Stimulated activated CD4-positive, alpha-beta T cell treated with anti-CD3 and anti-CD28 coated beads, Interleukin-1b, Interleukin-23, amount 100 ng/mL, for 48 hours (primary cell): ENCODE results near the gene TACC3.

Experiments used
- DNase-seq: peaks from one replicate; pipeline ENCODE4 v3.0.0-alpha.2; 2020

Gene TACC3

GRCh38 chr4:1725521-1725920, 4.2 kb downstream of the TACC3 start:
- no peak for DNase-seq

- peak; percentile 85 for DNase-seq
These were observed 5.0 kb downstream of the TACC3 start for GRCh38 chr4:1726146-1726934.

GRCh38 chr4:1727117-1728031, 6.1 kb downstream of the TACC3 start:
- DNase-seq, result no peak

DNA sequence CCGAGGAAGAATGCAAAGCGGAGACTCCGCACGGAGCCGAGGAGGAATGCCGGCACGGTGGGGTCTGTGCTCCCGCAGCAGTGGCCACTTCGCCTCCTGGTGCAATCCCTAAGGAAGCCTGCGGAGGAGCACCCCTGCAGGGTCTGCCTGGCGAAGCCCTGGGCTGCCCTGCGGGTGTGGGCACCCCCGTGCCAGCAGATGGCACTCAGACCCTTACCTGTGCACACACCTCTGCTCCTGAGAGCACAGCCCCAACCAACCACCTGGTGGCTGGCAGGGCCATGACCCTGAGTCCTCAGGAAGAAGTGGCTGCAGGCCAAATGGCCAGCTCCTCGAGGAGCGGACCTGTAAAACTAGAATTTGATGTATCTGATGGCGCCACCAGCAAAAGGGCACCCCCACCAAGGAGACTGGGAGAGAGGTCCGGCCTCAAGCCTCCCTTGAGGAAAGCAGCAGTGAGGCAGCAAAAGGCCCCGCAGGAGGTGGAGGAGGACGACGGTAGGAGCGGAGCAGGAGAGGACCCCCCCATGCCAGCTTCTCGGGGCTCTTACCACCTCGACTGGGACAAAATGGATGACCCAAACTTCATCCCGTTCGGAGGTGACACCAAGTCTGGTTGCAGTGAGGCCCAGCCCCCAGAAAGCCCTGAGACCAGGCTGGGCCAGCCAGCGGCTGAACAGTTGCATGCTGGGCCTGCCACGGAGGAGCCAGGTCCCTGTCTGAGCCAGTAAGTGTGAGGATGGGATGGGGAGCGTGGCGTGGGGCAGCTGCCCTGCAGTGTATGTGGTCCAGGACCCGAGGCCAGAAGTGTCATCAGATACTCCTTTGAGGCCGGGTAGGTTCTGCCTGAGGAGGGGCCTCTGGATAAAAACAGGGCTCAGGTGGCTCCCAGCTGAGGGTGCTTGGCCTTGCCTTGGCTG, 7.0 kb downstream of the TACC3 start:
- no peak for DNase-seq

GRCh38 chr4:1730532-1731135, 9.3 kb downstream of the TACC3 start:
- DNase-seq, result no peak

DNA sequence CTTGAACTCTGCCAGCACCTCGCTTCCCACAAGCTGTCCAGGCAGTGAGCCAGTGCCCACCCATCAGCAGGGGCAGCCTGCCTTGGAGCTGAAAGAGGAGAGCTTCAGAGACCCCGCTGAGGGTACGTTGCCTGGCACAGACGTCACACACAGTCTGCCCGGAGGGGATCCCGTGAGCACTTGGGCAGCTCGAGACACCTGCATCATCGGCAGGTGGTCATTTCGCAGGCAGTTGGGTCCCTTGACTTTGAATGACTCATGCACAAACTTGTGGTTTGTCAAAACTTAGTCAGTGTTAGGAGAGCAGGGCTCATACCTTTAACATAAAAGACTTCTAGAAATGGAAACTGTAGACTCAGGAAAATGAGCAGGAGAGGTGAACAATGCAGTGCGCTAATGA, 9.9 kb downstream of the TACC3 start:
- no peak for DNase-seq

DNA sequence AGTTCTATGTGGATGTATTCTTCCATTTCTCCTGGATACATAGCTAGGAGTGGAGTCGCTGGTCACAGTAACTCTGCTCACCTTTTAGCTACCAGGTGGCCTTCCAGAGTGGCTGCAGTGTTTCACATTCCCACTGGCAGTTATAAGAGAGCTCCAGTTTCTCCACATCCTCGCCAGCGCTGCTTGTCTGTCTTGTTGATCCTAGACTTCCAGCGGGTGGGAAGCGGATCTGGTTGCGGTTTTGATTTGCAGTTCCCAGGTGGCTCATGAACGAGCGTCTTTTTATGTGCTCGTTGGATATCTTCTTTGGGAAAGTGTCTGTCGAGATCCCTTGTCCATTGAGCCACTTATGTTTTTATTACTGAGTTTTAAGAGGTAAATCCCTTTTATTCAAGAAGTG, 11.6 kb downstream of the TACC3 start:
- DNase-seq, result no peak

DNA sequence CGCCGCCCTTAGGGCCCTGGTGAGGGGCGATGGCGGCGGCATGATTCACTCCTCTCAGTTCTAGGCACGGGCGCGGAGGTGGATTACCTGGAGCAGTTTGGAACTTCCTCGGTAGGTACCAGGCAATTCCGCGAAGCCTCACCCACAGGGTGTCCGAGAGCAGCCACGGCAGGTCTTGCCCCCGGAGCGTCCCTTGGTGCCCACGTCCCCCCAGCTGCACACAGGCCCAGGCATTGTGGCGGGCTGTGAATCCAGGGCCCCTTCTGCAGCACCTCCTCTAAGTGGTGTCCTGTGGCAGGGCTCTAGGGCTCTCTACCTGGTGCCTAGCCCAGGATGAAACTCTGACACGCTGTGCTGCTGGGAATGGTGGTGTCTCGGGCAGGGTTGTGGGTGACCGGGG, 13.9 kb downstream of the TACC3 start:
- no peak for DNase-seq

DNA sequence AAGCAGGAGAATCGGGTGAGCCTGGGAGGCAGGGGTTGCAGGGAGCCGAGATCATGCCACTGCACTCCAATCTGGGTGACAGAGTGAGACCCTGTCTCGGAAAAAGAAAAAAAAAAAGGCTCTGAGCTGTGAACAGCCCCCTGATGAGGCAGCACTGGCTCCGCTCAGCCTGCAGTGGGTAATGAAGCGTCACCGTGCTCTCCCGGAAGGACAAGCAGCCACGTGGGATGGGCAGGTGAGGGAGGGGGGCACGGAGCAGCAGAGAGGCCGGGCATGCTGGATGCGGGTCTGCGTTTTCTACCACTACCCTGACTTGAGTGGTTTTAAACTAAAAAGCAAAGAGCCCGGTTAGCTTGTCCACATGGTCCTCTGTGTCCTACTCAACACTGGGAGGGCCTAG, 15.5 kb downstream of the TACC3 start:
- no peak for DNase-seq

- no peak for DNase-seq
These were observed 16.3 kb downstream of the TACC3 start for GRCh38 chr4:1737666-1738065.

DNA sequence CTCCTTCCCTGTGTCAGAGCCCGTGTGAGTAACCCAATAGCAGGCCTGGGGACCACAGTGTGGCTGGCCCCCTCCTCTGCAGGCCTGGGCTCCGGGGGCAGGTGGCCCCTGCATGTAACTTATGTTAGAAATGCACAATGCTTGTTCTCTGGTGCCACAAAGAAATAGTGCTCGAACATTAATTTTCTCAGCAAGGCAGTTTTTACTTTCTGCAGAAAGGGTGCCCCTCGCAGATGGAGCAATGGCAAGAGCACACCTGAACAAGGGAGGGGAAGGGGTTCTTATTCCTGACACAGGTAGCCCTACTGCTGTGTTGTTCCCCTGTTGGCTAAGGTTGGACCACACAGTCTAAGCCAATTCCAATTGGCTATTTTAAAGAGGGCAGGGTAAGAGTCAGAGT, 17.1 kb downstream of the TACC3 start:
- DNase-seq, result no peak

DNA sequence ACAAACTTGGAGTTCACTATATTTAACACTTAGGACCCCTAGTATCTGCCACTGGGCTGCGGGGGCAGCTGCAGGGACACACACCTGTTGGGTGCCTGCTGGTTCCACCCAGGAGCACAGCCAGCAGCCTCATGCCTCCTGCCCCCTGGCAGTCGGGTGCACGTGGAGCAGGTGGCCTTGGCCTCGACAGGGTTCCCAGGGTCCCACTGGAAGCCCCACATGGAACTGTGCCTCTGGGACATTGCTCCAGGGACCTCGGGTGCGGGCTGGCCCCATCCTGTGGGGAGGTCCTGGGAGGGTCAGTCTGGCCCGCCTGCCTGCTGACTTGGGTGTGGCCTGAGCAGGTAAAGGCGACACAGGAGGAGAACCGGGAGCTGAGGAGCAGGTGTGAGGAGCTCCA, 18.0 kb downstream of the TACC3 start:
- DNase-seq, result no peak

- DNase-seq, result no peak
These were observed 18.8 kb downstream of the TACC3 start for GRCh38 chr4:1740021-1740545.

GRCh38 chr4:1741208-1741607, 19.9 kb downstream of the TACC3 start:
- DNase-seq, result no peak

- DNase-seq, result no peak
These were observed 22.2 kb downstream of the TACC3 start for GRCh38 chr4:1743551-1743950.

- no peak for DNase-seq
These were observed 22.7 kb downstream of the TACC3 start for GRCh38 chr4:1743975-1744374.

DNA sequence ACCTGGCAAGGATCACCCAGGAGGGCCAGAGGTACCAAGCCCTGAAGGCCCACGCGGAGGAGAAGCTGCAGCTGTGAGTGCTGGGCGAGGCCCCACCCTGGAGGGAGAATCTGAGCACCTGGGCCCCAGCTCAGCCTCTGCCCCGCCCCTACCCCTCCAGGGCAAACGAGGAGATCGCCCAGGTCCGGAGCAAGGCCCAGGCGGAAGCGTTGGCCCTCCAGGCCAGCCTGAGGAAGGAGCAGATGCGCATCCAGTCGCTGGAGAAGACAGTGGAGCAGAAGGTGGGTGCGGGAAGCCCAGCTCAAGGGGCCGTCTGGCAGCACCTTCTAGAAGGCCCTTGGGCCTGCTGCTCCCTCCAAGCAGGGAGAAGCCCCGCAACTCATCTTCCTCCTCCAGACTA, 23.2 kb downstream of the TACC3 start:
- DNase-seq, result no peak

DNA sequence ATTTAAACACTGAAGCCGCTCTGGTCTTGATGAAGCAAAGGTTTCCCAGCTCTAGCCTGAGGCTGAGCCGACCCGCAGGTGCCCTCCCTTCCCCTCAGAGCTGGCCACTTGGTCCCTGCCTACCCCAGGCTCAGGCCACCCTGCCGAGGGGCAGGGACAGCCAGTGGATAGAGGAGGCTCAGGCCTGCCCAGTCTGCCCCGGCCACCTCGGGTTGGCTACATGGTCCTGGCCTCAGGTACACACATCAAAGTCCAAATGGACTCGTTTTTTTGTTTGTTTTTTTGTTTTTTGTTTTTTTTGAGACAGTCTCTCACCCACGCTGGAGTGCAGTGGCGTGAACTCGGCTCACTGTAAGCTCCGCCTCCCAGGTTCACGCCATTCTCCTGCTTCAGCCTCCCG, 23.8 kb downstream of the TACC3 start:
- no peak for DNase-seq

- no peak for DNase-seq
These were observed 24.4 kb downstream of the TACC3 start for GRCh38 chr4:1745697-1746096.

DNA sequence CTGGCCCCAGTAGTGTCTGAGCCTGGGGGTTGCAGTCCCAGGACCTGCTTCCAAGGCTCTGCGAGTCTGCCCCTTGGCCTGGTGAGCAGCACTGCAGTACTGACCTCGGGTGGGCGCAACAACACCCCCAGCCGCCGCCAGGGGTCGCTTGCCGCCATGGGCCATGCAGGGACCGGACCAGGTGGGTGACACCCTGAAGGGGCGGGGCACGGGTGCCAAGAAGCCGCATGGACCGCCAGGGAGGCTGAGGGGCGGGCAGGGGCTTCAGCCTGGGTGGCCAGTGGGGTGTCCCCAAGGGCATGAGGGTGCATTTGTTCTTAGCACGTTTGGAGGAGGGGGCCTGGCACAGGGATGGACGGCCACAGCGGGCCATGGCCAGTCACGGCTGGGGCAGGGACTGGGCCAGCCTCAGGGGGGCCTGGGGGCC, 25.0 kb downstream of the TACC3 start:
- DNase-seq, result peak; percentile 84

- no peak for DNase-seq
These were observed 25.7 kb downstream of the TACC3 start for GRCh38 chr4:1746919-1747602.

GRCh38 chr4:1747603-1747967, 26.3 kb downstream of the TACC3 start:
- DNase-seq, result no peak
